Kidney epithelial cell (primary cell): ENCODE data around the gene PCDH17. TPM values are rescaled to one million over a fixed set of nuclear protein-coding genes. Genes with fewer than 3 reads are reported as not detected.

ENCODE experiments used
- DNase-seq: peaks from one replicate; pipeline ENCODE4 v3.0.0-alpha.2; 2010; ENCODE audit warnings: low read depth
- H3K27me3 ChIP-seq: 2 replicates; pipeline ENCODE4 v1.6.0; 2011; ENCODE audit warnings: low read length; ENCODE audit not compliant: control insufficient read depth, insufficient read depth
- H3K36me3 ChIP-seq: 2 replicates; pipeline ENCODE4 v1.5.1; 2011; ENCODE audit warnings: low read length; ENCODE audit not compliant: control insufficient read depth, insufficient read depth
- H3K4me3 ChIP-seq: 2 replicates; pipeline ENCODE4 v1.5.1; 2011; ENCODE audit warnings: low read depth, mild to moderate bottlenecking, control low read depth, low read length
- total RNA-seq: library from RNA; depleted of rRNA; stranded (reverse); fragments of >200 nt; gene quantifications from 2 replicates; pipeline ENCODE4 v1.2.3, GENCODE V29; 2015
- TF ChIP-seq, protein P1 (sequence below): IDR thresholded peaks from 2 replicates; pipeline ENCODE4 v1.5.1; 2011; ENCODE audit warnings: mild to moderate bottlenecking, moderate library complexity, low read length, control low read depth, inconsistent platforms; ENCODE audit not compliant: insufficient read depth, poor library complexity, severe bottlenecking

Gene PCDH17
- total RNA-seq, 1 donor from 2014 or later: 0.25 TPM

DNA sequence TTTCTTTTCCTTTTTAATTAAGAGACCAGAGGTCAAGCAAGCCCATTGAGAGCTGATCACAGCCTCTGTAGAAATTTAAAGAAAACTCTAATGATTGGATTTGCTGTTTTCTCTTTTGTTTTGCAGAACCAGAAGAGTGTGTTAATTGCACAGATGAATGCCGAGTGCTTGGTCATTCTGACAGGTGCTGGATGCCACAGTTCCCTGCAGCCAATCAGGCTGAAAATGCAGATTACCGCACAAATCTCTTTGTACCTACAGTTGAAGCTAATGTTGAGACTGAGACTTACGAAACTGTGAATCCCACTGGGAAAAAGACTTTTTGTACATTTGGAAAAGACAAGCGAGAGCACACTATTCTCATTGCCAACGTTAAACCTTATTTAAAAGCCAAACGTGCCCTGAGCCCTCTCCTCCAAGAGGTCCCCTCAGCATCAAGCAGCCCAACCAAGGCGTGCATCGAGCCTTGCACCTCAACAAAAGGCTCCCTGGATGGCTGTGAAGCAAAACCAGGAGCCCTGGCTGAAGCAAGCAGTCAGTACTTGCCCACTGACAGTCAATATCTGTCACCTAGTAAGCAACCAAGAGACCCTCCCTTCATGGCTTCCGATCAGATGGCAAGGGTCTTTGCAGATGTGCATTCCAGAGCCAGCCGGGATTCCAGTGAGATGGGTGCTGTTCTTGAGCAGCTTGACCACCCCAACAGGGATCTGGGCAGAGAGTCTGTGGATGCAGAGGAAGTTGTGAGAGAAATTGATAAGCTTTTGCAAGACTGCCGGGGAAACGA, 93.1 kb downstream of the PCDH17 start:
- DNase-seq: no peak
- H3K27me3 ChIP-seq: no peaks in the 10 kb centered on the region
- TF ChIP-seq, protein P1, sequence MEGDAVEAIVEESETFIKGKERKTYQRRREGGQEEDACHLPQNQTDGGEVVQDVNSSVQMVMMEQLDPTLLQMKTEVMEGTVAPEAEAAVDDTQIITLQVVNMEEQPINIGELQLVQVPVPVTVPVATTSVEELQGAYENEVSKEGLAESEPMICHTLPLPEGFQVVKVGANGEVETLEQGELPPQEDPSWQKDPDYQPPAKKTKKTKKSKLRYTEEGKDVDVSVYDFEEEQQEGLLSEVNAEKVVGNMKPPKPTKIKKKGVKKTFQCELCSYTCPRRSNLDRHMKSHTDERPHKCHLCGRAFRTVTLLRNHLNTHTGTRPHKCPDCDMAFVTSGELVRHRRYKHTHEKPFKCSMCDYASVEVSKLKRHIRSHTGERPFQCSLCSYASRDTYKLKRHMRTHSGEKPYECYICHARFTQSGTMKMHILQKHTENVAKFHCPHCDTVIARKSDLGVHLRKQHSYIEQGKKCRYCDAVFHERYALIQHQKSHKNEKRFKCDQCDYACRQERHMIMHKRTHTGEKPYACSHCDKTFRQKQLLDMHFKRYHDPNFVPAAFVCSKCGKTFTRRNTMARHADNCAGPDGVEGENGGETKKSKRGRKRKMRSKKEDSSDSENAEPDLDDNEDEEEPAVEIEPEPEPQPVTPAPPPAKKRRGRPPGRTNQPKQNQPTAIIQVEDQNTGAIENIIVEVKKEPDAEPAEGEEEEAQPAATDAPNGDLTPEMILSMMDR: no peak
- H3K4me3 ChIP-seq: no peak overlapping the region
- no peaks in the 10 kb centered on the region for H3K36me3 ChIP-seq

DNA sequence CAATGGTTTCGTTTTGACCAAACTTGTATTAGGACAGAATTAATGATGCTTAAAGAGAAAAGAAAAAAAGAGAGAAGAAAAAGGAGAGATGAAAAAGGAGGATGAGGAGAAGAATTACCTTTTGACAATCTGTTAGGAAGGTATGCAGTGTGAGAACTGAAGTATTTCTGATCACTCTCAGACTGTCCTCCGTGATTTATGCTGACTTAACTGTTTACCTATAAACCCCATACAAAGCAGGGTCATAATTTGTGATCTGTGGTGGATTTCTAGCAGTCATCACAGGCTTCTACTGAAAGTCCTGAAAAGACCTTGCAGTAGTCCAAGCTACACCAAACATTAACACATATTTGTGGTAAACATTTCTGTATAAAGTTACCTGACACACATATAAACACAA, 93.9 kb downstream of the PCDH17 start:
- Histone ChIP-seq H3K4me3 (no peak overlapping the region), H3K36me3 (no peaks in the 10 kb centered on the region), H3K27me3 (no peaks in the 10 kb centered on the region)
- DNase-seq: no peak
- TF ChIP-seq, protein P1: no peak

DNA sequence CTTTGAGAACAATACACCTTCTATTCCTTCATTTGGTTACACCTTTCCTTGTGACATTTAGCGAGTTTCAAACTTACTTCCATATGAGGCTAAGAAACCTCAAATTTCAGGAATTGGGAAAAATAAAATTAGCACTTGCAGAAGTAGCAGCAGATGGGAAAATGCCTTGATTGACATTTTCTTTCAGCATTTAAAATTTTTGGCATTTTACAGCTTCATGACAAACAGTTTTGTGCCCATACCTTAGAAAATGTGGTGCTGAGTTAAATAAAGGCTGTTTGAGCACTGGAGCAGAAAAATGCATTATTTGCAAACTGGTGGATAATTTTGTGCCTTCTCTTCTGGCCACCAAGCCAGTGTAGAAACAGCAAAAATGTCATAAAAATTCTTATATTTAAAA, 95.4 kb downstream of the PCDH17 start:
- TF ChIP-seq, protein P1: no peak
- H3K27me3 ChIP-seq: no peaks in the 10 kb centered on the region
- H3K36me3 ChIP-seq: no peaks in the 10 kb centered on the region
- DNase-seq: no peak
- no peak overlapping the region for H3K4me3 ChIP-seq

DNA sequence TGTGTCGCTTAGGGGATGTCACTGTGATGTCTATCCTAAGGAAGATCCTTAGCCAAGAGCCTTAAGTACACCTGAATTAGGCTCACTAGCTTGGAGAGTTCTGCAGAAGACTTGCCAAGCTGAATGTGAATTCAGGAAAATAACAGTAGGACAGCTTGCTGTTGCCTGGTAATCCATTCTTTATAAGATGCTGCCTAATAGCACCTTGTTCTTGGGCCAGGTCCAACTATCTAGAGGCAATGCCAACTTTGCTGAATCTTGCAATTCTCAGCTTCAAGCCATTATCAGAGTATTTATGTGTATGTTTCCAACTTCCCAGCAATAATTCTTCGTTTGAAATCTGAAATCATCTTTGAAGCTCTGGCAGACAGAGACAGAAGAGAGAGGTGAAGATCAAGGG, 102.8 kb downstream of the PCDH17 start:
- H3K4me3 ChIP-seq: no peak overlapping the region
- H3K27me3 ChIP-seq: no peaks in the 10 kb centered on the region
- DNase-seq: no peak
- TF ChIP-seq, protein P1: no peak
- no peaks in the 10 kb centered on the region for H3K36me3 ChIP-seq

DNA sequence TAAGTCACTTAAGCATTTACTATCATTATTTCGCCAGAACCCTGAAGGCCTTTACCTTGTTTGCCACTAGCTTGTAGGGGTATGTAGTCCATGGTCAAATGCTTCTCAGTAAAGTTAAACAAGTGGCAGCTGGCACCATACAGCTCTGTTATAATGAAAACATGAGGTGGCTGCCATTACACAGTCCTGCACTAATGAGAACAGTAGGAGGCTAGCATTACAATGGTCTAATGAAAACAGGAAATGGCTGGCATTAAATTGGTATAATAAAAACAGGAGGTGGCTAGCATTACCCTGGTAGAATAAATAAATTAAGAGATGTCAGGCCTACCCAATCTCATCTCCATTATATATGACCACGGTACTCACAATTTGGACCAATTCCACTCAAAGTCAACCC, 107.5 kb downstream of the PCDH17 start:
- TF ChIP-seq, protein P1: no peak
- DNase-seq: no peak
- Histone ChIP-seq H3K27me3 (no peaks in the 10 kb centered on the region), H3K36me3 (no peaks in the 10 kb centered on the region), H3K4me3 (no peak overlapping the region)
